ENCODE results near the gene STAMBPL1.

DNA sequence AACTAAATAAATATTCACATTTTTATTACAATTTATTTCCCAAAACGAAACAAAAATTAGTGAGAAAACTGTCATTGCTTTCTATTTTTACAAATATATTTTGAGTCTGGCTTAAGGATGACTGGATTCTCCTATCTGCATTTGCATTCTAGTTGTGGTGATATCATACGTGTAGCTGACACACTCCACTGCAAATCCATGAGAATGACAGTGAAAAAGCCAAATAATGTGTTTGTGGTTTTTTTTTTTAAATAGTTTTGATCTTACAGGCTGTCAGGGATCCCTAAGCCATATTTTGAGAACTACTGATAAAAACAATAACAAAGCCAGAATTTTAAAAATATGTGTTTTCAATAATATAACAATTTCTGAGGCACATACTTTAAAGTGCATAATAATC is 5.8 kb upstream of the STAMBPL1 start:
- TF ChIP-seq POLR2AphosphoS5 (IDR thresholded peaks at IDR 0.05; ENCODE audit: low read depth, low read length), result no peak
- TF ChIP-seq POLR2A (IDR thresholded peaks at IDR 0.05; ENCODE audit: low read depth, low read length), result no peak
- no peak for TF ChIP-seq TAF1 (IDR thresholded peaks at IDR 0.05; ENCODE audit: low read depth, low read length)

Measured in GM12891 (cell line).